Endothelial cell of umbilical vein (primary cell): ENCODE results near the gene SFTPD. TPM values are rescaled to one million over a fixed set of nuclear protein-coding genes. Genes with fewer than 3 reads are reported as not detected.

Source experiments
- Bru-seq: library from RNA; stranded (reverse); fragments of 400-500 nt; gene quantifications from one replicate; lab custom pipeline; 2021; lab: Mats Ljungman, UMichigan
- BruChase-seq, 2 experiments: library from RNA; stranded (reverse); fragments of 400-500 nt; gene quantifications; one replicate each; lab custom pipeline; 2021; lab: Mats Ljungman, UMichigan
- BruUV-seq: library from RNA; stranded (reverse); fragments of 400-500 nt; replicated peaks from 2 replicates; lab custom pipeline; 2021; lab: Mats Ljungman, UMichigan
- CTCF ChIA-PET: fragments of 300-600, 350-600 bp; sonication (Branson Sonifier 250); formaldehyde crosslinking; loops from one replicate; lab custom pipeline; 2021; ENCODE audit warnings: antibody characterized with exemption, inconsistent platforms; lab: Charles Lee
- POLR2A ChIA-PET: fragments of 300-600, 350-600 bp; sonication (Branson Sonifier 250); formaldehyde crosslinking; loops from one replicate; lab custom pipeline; 2021; ENCODE audit warnings: antibody characterized with exemption, inconsistent platforms; lab: Charles Lee
- DNase-seq: peaks from one replicate; pipeline ENCODE4 v3.0.0-alpha.2; 2011; ENCODE audit warnings: low read depth, low spot score
- FAIRE-seq: peaks from 2 replicates; lab custom pipeline; 2011; peaks lifted over from hg19 to GRCh38; lab: Jason Lieb, UNC
- H2AFZ ChIP-seq: 2 replicates; pipeline ENCODE4 v1.6.0; 2012; ENCODE audit warnings: low read depth, low read length, control low read depth, inconsistent platforms
- H3K27ac ChIP-seq: 2 replicates; pipeline ENCODE4 v1.5.1; 2011; ENCODE audit warnings: low read depth, mild to moderate bottlenecking, control low read depth, low read length, moderate library complexity; ENCODE audit not compliant: insufficient read depth
- H3K27me3 ChIP-seq, 2 experiments: 2 replicates each; pipeline versions ENCODE4 v1.6.0 to v1.6.1; 2011; ENCODE audit warnings: low read length in 2 of 2, mixed read lengths in 1 of 2; ENCODE audit not compliant: control insufficient read depth in 2 of 2, insufficient read depth in 2 of 2
- H3K36me3 ChIP-seq, 2 experiments: 2 replicates in 1 of 2; 3 replicates in 1 of 2; pipeline ENCODE4 v1.5.1; 2011; ENCODE audit warnings: low read length in 2 of 2, mild to moderate bottlenecking in 1 of 2, moderate library complexity in 1 of 2; ENCODE audit not compliant: control insufficient read depth in 2 of 2, insufficient read depth in 2 of 2; ENCODE audit errors: extremely low read depth in 1 of 2
- H3K4me1 ChIP-seq: 3 replicates; pipeline ENCODE4 v1.5.1; 2011; ENCODE audit warnings: mild to moderate bottlenecking, low read length; ENCODE audit not compliant: control insufficient read depth, insufficient read depth; ENCODE audit errors: extremely low read depth
- H3K4me2 ChIP-seq: 2 replicates; pipeline ENCODE4 v1.6.1; 2011; ENCODE audit warnings: low read length, control low read depth, mixed read lengths; ENCODE audit not compliant: insufficient read depth
- H3K4me3 ChIP-seq, 3 experiments: fragments of 200-600 bp in 1 of 3; sonication (generic), shearing (Covaris generic) in 1 of 3; replicated peaks in 1 of 3; 2 replicates each; pipeline ENCODE4 v1.5.1; 2011 to 2016; ENCODE audit warnings: control low read depth in 3 of 3, low read length in 3 of 3, mild to moderate bottlenecking in 2 of 3, inconsistent platforms in 1 of 3, low read depth in 1 of 3, moderate library complexity in 1 of 3; ENCODE audit not compliant: insufficient read depth in 1 of 3
- H3K79me2 ChIP-seq: 2 replicates; pipeline ENCODE4 v1.6.0; 2012; ENCODE audit warnings: low read length, inconsistent platforms; ENCODE audit not compliant: control insufficient read depth, insufficient read depth
- H3K9ac ChIP-seq: replicated peaks from 2 replicates; pipeline ENCODE3; 2011; ENCODE audit warnings: low read length, control low read depth; ENCODE audit not compliant: insufficient read depth; ENCODE audit errors: extremely low read depth
- H3K9me1 ChIP-seq: replicated peaks from 3 replicates; pipeline ENCODE4 v1.6.0; 2011; ENCODE audit warnings: mild to moderate bottlenecking, low read length; ENCODE audit not compliant: control insufficient read depth, insufficient read depth; ENCODE audit errors: extremely low read depth
- H3K9me3 ChIP-seq: replicated peaks from 2 replicates; pipeline ENCODE4 v1.5.1; 2012; ENCODE audit warnings: low read length, inconsistent platforms; ENCODE audit not compliant: control insufficient read depth, insufficient read depth
- H4K20me1 ChIP-seq: replicated peaks from 2 replicates; pipeline ENCODE3; 2011; ENCODE audit warnings: mild to moderate bottlenecking, low read length; ENCODE audit not compliant: control insufficient read depth, insufficient read depth; ENCODE audit errors: extremely low read depth
- CTCF ChIP-seq, 2 donors: IDR thresholded peaks; 1 replicate in 1 of 2; 2 replicates in 1 of 2; pipeline ENCODE4 v1.5.1; 2011; ENCODE audit warnings: low read length in 2 of 2, mild to moderate bottlenecking in 2 of 2, moderate library complexity in 2 of 2, control low read depth in 1 of 2, inconsistent platforms in 1 of 2, low read depth in 1 of 2; ENCODE audit not compliant: insufficient read depth in 1 of 2; ENCODE audit errors: extremely low read depth in 1 of 2
- EZH2 ChIP-seq: IDR thresholded peaks from 2 replicates; pipeline ENCODE4 v1.6.1; 2012; ENCODE audit warnings: borderline replicate concordance, low read depth, mild to moderate bottlenecking, moderate library complexity, low read length, inconsistent platforms; ENCODE audit not compliant: severe bottlenecking
- FOS ChIP-seq: IDR thresholded peaks from 2 replicates; pipeline ENCODE4 v1.6.1; 2011; ENCODE audit warnings: mild to moderate bottlenecking, low read length, moderate library complexity, borderline replicate concordance; ENCODE audit not compliant: insufficient read depth
- GATA2 ChIP-seq: IDR thresholded peaks from 2 replicates; pipeline ENCODE4 v1.7.0; 2011; ENCODE audit warnings: low read depth, mild to moderate bottlenecking, moderate library complexity, mixed read lengths, low read length; ENCODE audit not compliant: insufficient read length, insufficient read depth
- JUN ChIP-seq: IDR thresholded peaks from 2 replicates; pipeline ENCODE4 v1.6.1; 2011; ENCODE audit warnings: borderline replicate concordance, low read depth; ENCODE audit not compliant: insufficient read length, insufficient read depth
- MAX ChIP-seq: IDR thresholded peaks from 2 replicates; pipeline ENCODE4 v1.6.1; 2011; ENCODE audit not compliant: insufficient read depth, insufficient read length
- MYC ChIP-seq: IDR thresholded peaks from one replicate; pipeline ENCODE4 v1.6.1; 2011; ENCODE audit warnings: mild to moderate bottlenecking, low read depth, low read length
- POLR2A ChIP-seq: IDR thresholded peaks from 2 replicates; pipeline ENCODE4 v1.6.1; 2012; ENCODE audit warnings: low read depth, mild to moderate bottlenecking, control low read depth, low read length
- POLR2AphosphoS5 ChIP-seq: IDR thresholded peaks from 2 replicates; pipeline ENCODE4 v1.6.1; 2012; ENCODE audit warnings: low read depth, mild to moderate bottlenecking, control low read depth, low read length, moderate library complexity; ENCODE audit not compliant: insufficient read depth
- dilution Hi-C: fragments of 300-500 bp; cut with MboI; formaldehyde crosslinking; loops from one replicate; pipeline ENCODE4 v1.15.0; 2019; ENCODE audit warnings: low sequenced_read_pairs; ENCODE audit not compliant: extremely low pct_ligation_motif_present
- intact Hi-C: fragments of 100-400 bp; cut with micrococcal nuclease; formaldehyde crosslinking; loops from one replicate; pipeline ENCODE4 v1.10.0; 2022
- long read RNA-seq: library from polyadenylated mRNA; stranded (forward); transcript quantifications from one replicate; pipeline ENCODE4 v2.0.0, GENCODE V29; 2021
- polyA minus RNA-seq, 3 experiments: library from RNA; depleted of rRNA, polyadenylated mRNA; stranded (reverse); fragments of >200 nt; gene quantifications; 1 replicate in 1 of 3; 2 replicates in 2 of 3; pipeline ENCODE4 v1.2.3, GENCODE V29; 2011
- polyA plus RNA-seq, 4 experiments: library from polyadenylated mRNA; depleted of rRNA in 3 of 4; stranded (reverse) in 3 of 4; unstranded in 1 of 4; fragments of >200 nt; gene quantifications; 2 replicates each; pipeline versions ENCODE4 v1.2.1 to v1.2.3, GENCODE V29; 2011 to 2012; ENCODE audit warnings: missing spikeins in 1 of 4
- total RNA-seq: library from RNA; stranded (reverse); gene quantifications from 2 replicates; pipeline ENCODE4 v1.2.3, GENCODE V29; 2021

The SFTPD gene
- total RNA-seq (not detected in 2 replicates), polyA plus RNA-seq (not detected in 2 replicates), polyA minus RNA-seq (not detected in 2 replicates), Bru-seq, nascent RNA (percentile 7 among the genes with signal in this experiment), BruChase-seq, experiment 1, labeled RNA remaining after a 6-hour chase (not detected), BruChase-seq, experiment 2, labeled RNA remaining after a 2-hour chase (not detected)
- not detected in 2 replicates for polyA plus RNA-seq (2011; cell fraction: cytosol; rRNA removed)
- polyA plus RNA-seq (2011; cell fraction: nucleus; rRNA removed) = not detected in 2 replicates
- not detected in 2 replicates for polyA plus RNA-seq (2012)
- polyA minus RNA-seq (2011; cell fraction: cytosol; rRNA and poly(A)+ RNA removed) = not detected
- polyA minus RNA-seq (2011; cell fraction: nucleus; rRNA and poly(A)+ RNA removed) = not detected in 2 replicates
- long read RNA-seq = 0 reads

GRCh38 chr10:79948976-79949722, at the start of gene SFTPD:
Gene SFTPD (minus strand): TSS chr10:79949105. CDS start chr10:79946659, 2,446 bp downstream.
- BruUV-seq = no TSS peak
- POLR2A ChIA-PET = no interaction called here
- intact Hi-C loops = no loop called here

GRCh38 chr10:79995979-79996634, 47.2 kb upstream of the SFTPD start:
- intact Hi-C loops = no loop called here
- no TSS peak for BruUV-seq
- Histone ChIP-seq H4K20me1 (no peaks in the 10 kb centered on the region), H3K79me2 (no peaks in the 10 kb centered on the region), H3K4me1 (no peaks in the 10 kb centered on the region), H3K9me1 (no peaks in the 10 kb centered on the region), H3K27me3 (peaks cover 0 to 7% of the 10 kb centered on the region in 2 experiments), H3K9me3 (no peaks in the 10 kb centered on the region), H3K9ac (no peak overlapping the region), H3K27ac (no peak overlapping the region), H3K4me3 (no peak overlapping the region), H3K36me3 (no peaks in the 10 kb centered on the region), H3K4me2 (no peak overlapping the region), H2AFZ (no peak overlapping the region)
- POLR2A ChIA-PET = no interaction called here
- CTCF ChIA-PET = no interaction called here
- DNase-seq (no peak), FAIRE-seq (no peak)
- dilution Hi-C loops = no loop called here
- TF ChIP-seq CTCF (IDR thresholded peaks at IDR 0.05; ENCODE audit: extremely low read depth in 1 of 2, insufficient read depth in 1 of 2, low read depth in 1 of 2, low read length in 2 of 2) (no peak), MYC (no peak), FOS (no peak), JUN (no peak), MAX (no peak), GATA2 (no peak), POLR2A (no peak), EZH2 (no peak), POLR2AphosphoS5 (no peak)

More at GRCh38 chr10:79948976-79949722, at the start of gene SFTPD:
- Histone ChIP-seq H3K27ac (no peak within 1 kb of the TSS), H3K4me3 (no peak within 1 kb of the TSS), H3K9me1 (no peaks in the 10 kb centered on the region), H4K20me1 (no peaks in the 10 kb centered on the region), H2AFZ (no peak within 1 kb of the TSS), H3K4me1 (no peaks in the 10 kb centered on the region), H3K36me3 (no peaks in the 10 kb centered on the region), H3K27me3 (peaks cover 2 to 14% of the 10 kb centered on the region in 2 experiments), H3K9me3 (no peaks in the 10 kb centered on the region), H3K9ac (no peak within 1 kb of the TSS), H3K79me2 (no peaks in the 10 kb centered on the region), H3K4me2 (no peak within 1 kb of the TSS)
- dilution Hi-C loops = no loop called here
- DNase-seq (no peak), FAIRE-seq (no peak)
- no peak for TF ChIP-seq JUN
- no peak for TF ChIP-seq MAX
- no peak for TF ChIP-seq POLR2AphosphoS5
- CTCF ChIA-PET = no interaction called here
